HG02623 (cell line): ENCODE data around the gene ERBB4.
"Not testable (repeated sequence)": the region's sequence is repeated elsewhere in the genome, so short reads cannot be mapped to it uniquely, and the experiment has no call there.

Experiments
- ATAC-seq: cut with Tn5 transposase; IDR thresholded peaks from one replicate; pipeline ENCODE4 v1.9.1; 2021; ENCODE audit warnings: moderate library complexity; ENCODE audit not compliant: unreplicated experiment

ERBB4 gene

DNA sequence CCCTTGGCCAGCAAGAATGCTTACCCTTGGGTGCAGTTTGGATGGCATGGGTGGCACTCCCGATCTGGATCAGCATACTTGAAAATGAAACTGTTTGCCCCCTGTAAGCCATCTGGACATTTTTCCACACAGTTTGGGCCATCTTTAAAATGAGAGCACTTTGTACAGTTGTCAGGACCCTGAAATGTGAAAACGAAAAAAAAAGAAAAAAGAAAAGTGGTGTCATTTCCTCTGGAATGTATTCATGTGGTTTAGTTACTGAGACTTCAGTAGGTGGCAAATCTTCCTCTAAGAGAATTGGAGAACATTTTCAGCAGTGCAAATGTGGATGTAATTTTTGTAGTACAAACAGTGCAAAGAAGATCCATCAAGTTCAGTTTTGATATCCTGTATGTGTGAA, 873.3 kb downstream of the ERBB4 start:
- no peak for ATAC-seq

DNA sequence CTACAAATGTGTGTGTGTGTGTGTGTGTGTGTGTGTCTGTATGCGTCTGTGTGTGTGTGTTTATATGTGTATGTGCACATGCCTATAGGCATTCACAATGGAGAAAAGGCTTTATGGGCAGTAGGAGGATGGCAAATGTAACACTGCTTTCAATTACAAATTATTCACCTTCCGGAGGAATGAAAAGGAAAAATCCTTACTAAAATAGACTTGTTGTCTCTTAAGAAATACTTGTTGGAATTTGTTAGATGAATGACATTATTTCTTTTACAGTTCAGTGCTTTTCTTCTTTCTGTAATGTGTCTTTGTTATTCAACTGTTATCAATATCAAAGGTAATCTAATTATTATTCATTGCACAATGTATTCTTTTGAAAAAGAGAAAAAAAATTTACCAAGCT, 874.3 kb downstream of the ERBB4 start:
- ATAC-seq = no peak

DNA sequence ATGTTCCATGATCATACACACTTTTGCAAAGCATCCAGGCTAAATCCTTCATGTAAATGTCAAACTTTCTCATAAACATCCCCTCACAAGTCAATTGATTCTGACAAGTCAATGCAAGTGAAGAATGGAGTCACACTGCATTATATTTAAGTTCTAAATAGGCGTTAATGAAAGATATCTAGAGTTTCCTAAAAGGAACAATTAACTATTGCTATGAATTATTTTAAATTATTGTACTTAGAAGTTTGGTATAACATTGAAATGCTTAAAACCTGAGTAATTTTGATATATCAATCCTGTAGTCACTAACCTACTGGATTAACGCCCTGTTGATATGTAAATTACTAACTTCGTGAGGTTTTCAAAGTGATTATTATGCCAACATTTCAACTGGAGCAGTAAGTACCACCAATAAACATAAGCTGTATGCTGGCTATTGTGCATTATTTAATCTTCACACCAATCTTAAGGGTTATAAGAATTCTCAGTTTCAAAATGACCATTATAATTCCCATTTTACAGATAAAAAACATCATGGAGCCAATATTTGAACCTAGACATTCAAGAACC, 884.3 kb downstream of the ERBB4 start:
- ATAC-seq = no peak

DNA sequence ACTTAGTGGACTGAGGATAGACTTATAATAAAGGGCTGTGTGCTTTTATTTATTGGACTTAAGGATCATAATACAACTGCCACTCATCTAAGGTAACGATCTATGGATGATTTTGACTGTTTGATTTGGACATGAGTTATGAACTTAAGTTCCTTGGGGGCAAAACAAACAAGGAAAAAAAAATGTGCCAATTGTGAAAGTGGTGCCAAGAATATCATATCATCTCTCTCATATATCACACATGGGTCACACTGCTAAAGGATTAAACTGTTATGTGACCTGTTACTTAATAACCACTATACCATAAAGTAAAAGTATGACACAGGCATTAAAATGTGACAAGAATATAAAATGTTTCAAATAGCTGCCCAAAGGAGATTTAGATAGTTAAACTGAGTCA, 886.3 kb downstream of the ERBB4 start:
- ATAC-seq = no peak

DNA sequence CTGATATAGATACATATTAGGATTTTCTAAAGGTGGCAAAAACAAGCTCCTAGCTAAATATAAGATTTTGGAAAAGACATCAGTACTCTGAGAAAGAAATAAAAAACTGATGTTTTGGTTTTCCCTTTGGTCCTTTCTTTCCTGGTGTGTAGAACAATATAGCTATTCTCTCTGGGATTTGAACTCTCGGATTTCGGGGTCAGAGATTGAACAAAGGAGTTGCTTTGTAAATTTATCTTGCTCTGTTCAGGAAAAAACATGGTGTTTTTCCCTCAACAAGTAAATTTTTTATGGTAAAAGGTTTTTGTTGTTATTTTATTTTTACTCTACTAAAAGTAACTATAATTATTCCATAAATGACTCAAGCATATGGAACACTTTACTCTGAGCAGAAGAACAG, 889.3 kb downstream of the ERBB4 start:
- no peak for ATAC-seq

DNA sequence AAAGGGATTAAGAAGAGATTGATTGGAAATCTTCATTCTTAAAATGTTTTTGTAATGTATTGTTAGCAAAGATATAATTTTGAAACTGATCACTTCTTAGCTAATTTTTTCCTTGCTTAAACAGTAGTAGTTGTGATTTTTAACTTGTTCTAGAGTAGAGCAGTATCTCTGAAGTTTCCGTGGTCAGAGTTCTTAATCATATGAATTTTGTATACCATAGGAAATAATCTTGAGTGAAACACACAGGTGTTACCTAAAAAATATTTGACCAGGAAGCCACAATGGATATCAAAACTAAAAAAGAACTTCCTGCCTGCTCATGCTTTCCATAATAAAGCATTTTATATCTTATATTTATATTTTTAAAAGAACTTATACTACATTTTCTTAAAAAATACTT, 907.1 kb downstream of the ERBB4 start:
- ATAC-seq = no peak

DNA sequence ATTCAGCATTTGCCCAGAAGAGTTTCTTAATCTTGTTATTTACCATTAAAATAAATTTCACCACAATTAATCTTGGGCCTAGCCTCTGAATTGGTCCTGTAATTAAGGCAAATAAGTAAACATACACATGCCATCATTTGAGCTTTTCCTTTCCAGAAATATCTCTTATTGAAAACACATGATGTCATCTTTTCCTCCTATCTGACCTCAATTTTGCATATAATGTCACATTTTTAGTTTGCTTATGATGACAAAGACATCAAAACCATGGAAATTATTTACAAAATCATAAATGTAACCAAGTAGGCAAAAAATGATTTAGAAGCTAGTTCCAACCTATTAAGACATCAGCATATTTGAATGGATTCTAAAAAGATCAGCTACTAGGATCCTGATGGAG, 915.5 kb downstream of the ERBB4 start:
- ATAC-seq = no peak

DNA sequence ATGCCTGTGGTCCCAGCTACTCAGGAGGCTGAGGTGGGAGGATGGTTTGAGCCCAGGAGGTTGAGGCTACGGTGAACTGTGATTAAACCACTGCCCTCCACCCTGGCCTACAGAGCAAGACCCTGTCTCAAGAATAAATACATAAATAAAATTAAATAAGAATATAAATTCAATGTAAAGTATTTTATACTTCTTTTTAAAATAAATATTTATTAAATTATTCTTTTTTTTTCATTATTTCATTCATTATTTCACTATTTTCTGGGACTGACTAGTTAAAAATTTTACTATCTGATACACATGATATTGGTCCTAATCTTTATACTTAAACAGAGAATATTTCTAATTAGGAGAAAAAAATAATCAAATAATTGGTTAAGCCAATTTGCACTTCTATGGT, 917.6 kb downstream of the ERBB4 start:
- ATAC-seq = no peak

DNA sequence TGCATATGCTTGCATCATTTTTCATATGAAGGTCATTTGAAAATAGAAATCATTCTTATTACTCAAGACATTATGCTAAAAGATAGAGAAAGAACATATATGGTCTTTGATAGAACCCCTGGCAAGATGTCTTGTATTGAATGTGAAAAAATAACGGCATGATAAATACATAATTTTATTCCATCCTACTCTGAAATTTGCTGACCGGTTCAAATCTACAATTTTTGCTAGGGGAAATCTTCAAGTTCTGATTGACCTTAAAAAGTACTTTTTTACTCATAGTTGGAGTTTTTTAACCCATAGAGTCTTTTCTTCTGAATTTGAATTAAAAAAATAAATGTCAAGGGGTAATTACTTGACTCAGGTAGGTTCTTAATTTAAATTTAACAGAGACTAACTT, 920.8 kb downstream of the ERBB4 start:
- ATAC-seq = no peak

DNA sequence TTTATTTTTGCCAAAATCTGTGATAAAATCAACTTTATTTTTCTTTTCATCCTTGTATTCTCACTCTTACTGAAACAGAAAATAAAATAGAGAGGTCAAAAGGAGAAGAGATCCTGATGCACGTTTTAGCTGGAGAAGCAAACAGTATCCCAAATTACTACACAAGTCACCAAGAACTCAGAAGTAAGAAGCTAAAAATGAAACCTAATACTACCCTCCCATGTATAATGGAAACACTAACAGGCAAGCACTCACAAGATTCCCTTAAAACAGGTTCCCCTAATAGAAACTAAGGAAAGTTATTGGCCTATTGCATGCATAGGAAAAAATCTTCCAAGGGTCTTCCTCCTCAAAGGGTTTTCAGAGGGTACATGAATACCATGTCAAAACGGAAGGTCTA, 927.0 kb downstream of the ERBB4 start:
- ATAC-seq = no peak

DNA sequence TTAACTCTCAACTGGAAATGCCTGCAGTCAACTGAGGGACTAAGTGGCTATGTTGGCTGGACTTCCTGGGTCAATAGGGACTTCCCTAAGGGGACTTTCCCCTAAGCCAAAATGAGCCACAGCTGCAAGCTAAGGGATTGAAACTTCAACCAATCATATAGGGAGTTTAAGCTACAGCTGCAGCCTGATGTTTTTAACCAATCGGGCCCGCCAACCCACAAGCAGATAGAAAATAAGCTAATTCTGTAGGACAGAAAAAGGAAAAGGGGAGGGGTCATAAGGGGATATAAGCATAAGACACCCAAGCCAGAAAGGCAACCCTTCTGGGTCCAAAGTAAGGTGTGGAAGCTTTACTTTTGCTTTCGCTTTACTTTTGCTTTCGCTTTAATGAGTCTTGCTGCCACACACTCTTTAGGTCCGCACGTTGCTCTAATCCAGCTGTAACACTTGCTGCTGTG, 927.5 kb downstream of the ERBB4 start:
- no peak for ATAC-seq

DNA sequence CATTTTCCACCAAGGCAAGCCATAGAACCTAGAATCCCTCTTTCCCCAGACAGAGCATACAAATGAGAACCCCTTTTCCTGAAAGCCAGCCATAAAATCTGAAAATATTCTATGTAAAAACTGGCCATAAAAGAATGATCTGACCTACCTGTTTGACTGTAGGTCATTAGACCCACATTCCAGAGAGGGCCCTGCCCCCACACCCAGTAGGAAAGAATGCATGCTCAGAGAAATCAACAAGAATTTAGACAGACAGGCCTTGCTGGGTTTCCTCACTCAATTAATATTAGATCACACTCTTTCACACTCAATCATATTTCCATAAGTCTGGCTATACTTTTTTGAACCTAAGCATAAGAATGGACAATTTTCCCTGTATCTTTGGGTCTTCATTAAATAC, 929.5 kb downstream of the ERBB4 start:
- no peak for ATAC-seq

DNA sequence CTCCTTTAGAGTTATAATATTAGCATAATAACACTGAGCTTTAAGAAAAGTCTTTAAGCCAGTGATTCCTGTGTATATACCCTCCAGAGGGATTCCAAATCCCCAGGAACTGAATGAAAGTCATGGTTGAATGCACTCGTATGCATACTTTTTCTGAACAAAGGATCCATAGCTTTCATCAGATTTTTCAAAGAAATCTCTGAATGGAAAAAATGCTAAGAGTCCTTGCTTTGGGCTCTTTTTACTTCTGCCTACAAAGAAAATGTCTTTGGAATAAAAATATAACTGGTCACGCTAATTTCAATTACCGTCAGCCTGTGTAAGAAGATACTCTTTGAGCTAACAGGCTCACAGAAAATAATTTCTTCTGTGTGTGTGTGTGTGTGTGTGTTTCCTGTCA, 939.5 kb downstream of the ERBB4 start:
- ATAC-seq = no peak

DNA sequence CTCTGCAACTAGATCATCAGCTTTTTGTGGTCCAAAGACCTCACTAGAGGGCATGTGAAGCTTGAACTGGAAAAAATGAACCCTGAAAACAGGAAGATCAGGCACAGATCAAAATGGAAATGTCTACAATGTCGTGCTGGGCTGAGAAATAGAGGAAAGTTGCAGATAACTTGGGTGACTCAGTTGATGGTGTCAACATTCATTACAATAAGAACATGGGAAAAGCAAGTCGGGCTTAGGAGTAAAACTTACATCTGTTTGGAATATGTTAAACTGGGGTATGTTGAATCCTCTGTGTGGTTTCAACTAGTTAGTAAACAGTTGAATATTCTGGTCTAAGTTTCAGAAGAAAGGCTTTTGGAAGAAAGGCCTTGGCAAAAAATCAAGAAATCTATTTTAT, 940.4 kb downstream of the ERBB4 start:
- ATAC-seq = no peak

DNA sequence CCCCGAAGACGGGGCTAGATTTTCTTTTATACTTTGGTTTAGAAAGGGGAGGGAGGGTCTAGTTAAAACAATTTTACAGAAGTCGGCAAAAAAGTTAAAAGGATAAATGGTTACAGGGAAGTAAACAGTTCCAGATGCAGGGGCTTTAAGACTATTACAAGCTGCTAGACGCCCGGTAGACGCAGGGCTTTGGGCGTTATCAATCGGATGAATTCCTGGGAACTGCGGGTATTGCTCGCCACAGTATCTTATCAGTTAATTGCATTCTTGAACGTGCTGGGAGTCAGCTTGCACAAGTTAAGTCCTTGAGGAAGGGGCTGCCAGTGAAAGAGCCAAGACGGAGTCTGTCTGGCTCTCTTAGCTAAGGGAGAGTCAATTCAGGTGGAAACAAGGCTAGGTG, 946.6 kb downstream of the ERBB4 start:
- ATAC-seq = not testable (repeated sequence)

DNA sequence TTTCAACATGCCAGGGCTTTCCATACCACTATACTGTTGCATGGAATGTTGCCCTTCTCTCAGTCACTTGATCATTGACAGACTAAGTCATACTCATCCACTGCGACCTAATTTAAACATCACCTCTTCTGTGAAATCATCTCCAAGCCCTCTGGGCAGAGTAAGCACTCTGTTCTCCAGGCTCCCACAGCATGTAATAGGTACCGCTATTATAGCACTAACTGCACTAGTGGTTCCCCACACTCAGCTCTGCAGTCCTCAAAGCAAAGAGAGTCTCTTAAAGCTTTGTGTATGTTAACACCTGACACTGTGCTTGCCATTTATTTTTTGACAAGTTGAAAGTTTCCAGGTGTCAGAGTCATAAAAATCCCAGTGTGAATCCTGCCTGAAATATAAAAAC, 947.2 kb downstream of the ERBB4 start:
- no peak for ATAC-seq

DNA sequence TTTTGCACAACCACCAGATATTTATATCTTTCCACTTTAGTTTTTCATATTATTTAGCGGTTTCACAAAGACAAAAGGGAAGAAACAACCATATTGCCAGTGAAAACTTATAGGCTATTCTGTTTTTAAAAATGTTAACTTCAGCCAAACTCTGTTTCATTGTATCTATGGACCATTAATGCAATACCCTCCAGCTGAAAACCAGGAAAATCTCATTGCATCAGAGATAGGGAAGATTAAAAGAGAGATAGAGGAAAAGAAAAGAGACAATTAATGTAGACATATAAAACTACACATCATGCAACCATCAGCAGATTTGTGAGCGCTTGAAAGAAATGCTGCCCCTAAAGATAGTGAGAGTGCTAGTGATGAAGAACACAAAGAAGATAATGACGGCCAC, 970.2 kb downstream of the ERBB4 start:
- ATAC-seq = no peak

DNA sequence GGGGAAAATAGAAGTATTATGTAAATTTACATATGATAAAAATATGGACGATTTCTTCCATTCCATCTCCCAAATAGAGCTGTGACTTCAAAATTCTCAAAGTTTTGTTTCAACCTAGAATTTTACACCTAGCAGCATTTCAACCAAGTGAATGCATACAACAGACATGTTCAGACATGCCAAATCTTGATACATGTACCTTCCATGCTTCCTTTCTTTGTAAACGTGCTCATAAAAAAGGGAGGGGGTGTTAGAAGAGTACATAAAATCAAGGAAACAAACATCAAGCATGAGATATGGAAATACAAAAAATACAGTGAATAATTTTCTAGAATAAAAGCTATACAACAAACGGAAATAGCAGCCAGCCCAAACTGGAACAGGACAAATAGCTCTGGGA, 974.2 kb downstream of the ERBB4 start:
- no peak for ATAC-seq

DNA sequence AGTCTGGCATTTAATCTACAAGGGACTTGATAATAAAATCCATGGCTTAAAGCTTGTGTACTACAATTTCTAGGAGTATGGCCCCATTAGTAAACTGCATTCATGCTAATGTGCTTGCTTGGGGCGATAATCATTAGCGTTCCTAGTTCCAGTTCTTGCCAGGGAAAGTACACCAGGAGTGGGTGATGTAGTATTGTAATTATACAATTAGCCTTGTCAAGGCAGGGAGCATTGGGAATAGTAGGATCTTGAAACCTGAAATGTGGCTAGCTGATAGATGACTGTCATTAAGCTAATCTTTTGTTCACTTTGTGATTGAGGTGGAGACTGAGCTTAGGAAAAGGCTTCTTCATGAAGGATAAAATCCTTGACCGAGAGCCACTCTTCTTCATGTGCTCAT, 993.0 kb downstream of the ERBB4 start:
- no peak for ATAC-seq

DNA sequence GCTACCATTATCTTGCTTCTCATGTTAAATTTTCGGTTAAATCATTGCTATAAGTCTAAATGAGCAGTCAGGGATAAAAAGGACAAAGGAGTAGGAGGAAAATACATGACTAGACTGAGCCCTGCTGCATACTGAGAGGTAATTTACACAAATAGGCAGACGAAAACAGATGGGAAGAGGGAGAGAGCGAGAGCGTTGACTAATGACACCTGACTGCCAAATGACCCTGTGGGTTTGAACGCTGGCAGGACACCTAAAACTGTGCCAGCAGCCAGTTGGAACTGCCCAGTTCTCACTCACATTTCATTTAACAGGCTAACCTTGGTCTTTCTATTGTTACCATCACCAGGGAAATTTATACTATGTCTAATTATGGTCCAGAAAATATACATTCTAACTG, 1004.0 kb downstream of the ERBB4 start:
- no peak for ATAC-seq

DNA sequence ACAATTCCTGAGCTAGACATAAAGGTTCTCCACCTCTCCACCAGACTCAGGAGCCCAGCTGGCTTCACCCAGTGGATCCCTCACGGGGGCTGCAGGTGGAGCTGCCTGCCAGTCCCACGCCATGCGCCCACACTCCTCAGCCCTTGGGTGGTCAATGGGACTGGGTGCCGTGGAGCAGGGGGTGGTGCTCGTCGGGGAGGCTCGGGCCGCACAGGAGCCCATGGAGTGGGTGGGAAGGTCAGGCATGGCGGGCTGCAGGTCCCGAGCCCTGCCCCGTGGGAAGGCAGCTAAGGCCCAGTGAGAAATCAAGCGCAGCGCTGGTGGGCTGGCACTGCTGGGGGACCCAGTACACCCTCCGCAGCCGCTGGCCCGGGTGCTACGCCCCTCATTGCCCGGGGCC, 1014.4 kb downstream of the ERBB4 start:
- not testable (repeated sequence) for ATAC-seq

DNA sequence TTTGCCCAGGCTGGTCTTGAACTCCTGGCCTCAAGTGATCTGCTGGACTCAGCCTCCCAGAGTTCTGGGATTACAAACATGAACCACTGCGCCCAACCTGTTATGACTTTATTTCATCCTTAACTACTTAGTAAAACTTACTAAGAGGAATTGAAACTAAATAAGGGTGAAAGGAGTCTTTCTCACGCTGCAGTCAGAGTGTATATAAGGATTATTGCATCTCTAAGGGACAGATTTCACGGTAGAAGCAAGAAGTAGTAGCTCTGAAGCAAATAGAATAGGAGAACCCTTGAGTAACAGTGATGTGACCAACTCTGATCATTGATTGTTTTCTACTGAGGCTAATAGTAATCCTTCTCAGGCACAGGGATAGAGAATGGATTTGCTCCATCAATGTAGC, 1022.1 kb downstream of the ERBB4 start:
- no peak for ATAC-seq

DNA sequence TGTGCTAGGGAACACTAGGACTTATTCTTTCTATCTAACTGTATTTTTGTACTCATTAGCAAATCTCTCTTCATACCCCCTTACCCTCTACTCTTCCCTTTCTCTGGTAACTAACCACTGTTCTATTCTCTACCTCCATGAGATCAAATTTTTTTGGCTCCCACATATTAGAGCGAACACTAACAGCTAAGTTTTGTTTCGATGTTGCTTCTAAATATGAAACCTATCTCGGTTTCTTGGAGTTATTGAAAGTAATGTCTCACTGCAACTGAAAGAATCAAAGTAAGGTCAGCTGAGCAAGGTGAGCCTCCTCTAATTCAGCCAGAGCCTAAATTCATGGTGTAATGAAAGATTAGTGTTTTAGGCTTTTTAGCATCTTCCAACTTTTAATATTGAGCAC, 1024.6 kb downstream of the ERBB4 start:
- no peak for ATAC-seq

DNA sequence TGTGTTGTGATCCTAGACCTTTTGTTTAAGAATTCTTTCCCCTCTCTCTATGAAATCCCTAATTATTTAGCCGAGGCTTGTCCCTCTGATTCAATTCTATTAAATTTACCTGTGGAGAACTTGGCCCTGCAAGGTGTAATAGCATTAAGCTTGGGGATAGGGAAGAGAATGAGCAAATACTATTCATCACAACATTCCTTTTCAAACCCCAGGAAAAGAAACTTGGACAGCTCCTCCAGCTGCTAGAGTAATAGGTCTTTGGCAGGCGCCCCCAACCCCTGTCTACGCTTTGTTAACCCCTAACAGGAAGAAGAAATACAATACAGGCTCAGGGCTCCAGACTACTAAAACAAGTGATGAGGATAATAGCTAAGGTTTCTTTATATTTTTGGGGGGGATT, 1025.2 kb downstream of the ERBB4 start:
- ATAC-seq = no peak
